Renal cortex interstitium (tissue), 11 donors: ENCODE results near the gene TUG1. TPM values are rescaled to one million over a fixed set of nuclear protein-coding genes. Genes with fewer than 3 reads are reported as not detected.

Source experiments
- DNase-seq, 11 donors: peaks; one replicate each; pipeline ENCODE4 v3.0.0-alpha.2; 2013; ENCODE audit warnings: low read depth in 9 of 11, low spot score in 4 of 11; ENCODE audit errors: extremely low read depth in 1 of 11
- polyA plus RNA-seq, 3 donors: library from polyadenylated mRNA; unstranded; fragments of 120-200 nt; gene quantifications; one replicate each; pipeline ENCODE4 v1.2.1, GENCODE V29; 2013; ENCODE audit not compliant: insufficient read length in 3 of 3

The TUG1 gene
- polyA plus RNA-seq, 3 donors, result 207 to 231 (median 211) TPM

DNA sequence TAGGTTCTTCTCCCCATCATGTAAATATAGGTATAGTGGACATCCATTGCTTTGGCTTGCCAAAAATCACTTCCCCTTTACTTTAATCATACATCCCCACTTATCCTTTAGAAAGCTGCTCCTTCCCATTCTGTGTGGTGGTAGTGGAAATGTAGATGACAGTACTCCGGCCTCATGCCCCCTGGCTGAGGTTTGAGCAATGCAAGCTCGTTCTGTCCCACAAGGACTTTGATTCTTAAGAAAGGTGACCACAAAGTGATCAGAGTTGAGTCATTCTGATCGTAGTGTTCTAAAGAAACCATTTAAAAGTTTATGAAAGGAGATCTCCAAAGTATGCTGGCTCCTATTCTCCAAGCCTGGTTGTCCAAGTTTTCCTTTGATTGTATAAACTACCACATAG lies 10.9 kb downstream of the TUG1 start:
- no peak for DNase-seq

DNA sequence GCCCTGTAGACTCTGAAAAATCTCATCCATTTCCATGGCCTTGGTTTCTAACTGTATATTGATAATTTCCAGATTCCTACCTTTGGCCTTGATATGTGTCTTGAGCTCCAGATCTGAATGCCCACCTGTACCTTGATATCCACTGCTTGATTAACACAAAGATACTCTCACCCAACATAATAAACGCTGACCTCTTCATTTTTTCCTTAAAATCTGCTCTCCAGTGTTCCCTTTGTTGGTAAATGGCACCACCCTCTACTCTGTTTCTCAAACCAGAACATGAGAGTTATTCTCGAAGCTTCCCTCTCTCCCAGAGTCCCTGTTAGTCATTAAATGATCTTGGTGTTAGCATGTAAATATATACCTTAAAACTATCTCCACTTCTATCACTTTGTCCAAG lies 13.4 kb downstream of the TUG1 start:
- DNase-seq, result no peak

DNA sequence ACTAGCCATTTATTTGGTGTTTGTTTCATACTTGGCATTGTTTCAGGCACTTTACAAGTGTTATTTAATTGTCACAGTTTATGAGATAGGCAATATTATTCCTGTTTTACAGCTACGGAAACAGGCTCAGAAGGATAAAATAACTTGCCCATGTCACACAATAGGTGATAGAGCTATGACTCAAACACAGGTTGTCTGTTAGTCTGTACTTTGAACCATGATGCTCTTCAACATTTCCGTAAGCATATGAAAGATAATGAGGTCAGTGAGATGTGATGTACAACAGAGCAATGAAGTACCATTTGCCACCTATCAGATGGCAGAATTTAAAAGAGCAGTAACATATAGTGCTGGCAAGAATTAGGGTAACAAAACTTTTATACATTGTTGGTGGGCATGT lies 15.3 kb downstream of the TUG1 start:
- DNase-seq, result no peak

DNA sequence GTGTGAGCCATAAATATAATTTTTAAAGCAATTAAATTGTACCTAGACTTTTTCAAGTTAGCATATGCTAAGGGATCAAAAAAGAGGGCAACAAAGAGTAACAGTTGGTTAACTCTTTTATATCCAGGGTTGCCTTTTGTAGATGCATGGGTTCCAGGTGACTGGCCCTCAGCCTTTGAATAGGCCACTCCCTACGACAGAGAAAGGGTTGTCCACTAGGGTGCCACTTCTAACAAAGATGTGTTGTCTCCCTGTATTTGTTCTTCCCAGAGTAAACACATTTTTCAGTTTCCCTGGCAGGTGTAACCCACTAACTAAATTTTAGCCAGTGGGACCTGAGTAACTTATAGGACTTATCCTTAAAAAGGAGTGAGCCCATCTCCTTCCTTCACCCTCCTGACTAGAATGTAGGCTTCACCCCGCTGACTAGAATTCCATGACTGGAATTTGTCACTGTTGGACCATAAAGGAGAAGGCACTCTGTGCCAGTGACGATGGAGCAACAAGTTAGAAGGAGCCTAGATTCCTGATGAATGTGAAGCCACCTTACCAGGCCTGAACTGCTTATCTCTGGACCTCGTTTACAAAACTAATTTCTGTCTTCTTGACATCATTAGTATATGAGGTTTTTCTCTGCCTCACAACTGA lies 16.6 kb downstream of the TUG1 start:
- no peak for DNase-seq

DNA sequence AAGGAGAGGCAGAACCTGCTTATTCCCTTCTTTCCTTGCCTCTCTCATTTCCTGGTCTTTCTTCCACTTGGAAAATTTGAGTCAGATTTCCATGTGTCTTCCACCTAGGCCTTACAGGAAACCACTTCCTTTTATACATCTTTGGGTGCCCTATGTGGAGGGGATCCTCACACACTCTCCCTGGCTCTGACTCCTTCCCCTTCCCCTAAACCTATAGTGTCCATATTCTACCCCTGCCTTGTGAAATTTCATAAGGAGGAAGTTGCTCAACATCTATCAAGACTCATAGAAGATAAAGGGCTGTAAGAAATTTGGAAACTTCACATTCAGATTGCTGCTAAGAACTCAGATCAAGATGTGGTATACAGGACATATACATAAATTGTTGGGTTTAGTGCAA lies 20.4 kb downstream of the TUG1 start:
- no peak for DNase-seq

DNA sequence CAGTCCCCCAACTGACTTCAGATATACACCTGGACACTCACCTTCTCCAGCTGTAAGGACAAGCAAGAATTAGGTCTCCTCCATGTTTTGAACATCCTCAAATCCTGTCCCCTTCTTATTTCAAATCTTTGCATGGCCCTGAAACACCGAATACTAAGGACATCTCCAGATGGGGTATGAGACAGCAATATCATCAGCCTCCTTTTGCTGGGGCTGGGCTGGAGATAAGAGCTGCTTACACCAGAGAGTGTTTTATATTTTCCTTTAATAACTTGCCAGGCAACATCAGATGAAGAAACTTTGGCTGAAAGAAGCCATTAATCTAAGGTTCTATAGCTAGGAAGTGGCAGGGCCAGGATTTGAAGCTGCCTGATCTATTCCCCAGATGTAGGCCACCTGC lies 21.6 kb downstream of the TUG1 start:
- DNase-seq, result no peak

DNA sequence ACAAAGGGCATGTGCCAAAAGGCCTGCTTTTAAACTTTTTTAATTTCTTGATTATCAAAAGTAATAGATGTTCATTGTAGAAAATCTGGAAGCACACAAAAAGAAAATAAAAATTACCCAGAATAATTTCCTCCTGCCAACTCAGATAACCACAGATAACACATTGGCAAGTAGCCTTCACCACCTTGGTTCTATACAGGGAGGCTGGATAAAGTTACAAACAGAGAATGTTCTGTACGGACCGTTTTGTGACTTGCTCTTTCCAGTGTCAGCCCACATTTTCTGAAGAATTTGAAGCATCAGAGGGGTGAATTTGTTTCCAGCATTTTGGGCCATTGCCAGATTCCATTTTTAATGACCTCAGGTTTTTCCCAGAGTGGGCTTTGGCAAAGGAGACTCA lies 23.5 kb downstream of the TUG1 start:
- DNase-seq, result no peak

DNA sequence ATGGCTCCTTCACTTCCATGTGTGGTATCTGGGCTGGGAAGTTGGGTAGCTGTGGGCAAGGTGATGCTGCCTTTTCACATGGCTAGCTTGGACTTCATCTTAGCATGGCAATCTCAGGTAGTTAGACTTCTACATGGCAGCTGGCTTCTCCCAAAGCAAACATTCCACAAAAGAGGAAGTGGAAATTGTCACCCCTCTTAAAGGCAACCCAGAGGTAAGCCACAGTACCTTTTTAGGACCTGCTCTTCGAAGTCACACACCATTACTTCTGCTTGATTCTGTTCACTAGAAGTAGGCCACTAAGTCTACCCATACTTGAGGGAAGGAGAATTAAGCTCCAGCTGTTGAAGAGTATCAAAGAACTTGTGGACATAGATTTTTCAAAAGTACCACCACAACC lies 25.9 kb downstream of the TUG1 start:
- no peak for DNase-seq

DNA sequence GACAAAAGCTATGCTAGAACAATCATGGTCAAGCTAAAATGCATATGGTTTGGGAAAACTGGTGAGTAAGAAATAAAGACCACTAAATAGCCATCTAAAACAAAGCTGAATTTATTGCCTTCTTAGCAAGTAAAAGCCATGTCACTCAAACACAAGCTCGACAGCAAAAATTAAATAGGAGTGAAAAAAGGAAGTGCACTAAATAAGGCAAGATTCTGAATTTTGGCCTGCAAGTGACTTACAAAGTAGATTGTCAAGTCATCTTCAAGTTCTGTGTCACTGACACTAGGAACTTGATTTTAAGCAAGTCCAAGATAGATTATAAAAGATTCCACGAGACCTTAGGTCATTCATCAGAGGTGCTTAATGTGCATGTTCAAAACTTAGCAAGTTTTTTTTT lies 27.4 kb downstream of the TUG1 start:
- no peak for DNase-seq

DNA sequence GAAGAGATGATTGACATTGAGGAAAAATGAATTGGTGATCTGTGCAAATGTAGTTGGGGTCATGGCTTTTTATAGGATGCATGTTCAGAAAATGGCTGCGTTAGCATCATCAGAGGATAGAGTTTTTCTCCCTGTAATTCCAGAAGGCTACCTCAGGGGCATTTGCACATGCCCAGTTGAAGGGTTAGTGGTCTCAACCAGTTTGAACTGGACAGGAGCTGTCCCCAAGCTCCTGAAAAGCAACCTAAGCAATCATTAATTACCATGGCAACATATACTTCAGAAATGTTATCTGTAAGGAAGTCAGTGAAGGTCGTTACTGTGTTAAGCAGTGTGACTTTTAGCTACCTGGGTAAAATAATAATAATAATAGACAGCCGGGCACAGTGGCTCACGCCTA lies 29.3 kb downstream of the TUG1 start:
- DNase-seq, result no peak

DNA sequence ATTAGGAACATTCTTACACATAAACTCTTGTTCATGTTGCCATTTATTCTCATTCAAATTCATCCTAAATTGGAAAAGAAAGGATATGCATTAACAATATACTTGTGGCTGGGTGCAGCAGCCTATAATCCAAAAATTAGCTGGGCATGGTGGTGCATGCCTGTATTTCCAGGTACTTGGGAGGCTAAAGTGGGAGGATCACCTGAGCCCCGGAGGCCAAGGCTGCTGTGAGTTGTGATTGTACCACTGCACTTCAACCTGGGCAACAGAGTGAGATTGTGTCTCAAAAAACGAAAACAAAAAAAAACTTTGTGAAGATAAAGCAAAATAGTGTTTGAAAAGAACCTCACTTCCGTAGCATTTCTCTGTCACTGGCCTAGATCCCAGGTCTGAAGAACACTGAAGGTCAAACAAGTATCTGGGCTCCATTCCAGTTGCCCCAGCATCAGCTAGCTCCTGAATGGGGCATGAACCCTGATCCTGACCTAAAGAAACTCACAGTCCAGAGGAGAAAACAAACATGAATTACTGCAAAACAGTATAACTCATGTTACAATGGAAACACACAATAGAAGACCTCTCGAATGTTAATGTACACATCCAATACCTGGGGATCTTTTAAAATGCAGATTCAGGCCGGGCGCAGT lies 32.2 kb downstream of the TUG1 start:
- DNase-seq, result no peak

DNA sequence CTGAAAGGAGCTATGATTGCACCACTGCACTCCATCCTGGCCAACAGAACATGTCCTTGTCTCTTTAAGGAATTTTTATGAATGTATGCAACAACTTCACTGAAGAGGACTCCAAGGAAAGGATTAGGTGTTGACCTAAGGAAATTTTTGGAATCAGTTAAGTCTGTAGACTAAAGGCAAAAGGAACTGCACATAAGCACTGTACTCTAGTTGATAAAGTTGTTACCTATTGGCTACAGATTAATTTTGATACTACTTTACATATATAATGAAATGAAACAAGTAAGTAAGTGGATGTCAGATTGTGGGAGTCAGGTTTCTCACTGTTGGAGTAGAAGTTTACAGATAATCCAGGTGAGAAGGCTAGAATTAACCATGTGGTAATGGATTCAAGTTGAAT lies 36.5 kb downstream of the TUG1 start:
- no peak for DNase-seq

DNA sequence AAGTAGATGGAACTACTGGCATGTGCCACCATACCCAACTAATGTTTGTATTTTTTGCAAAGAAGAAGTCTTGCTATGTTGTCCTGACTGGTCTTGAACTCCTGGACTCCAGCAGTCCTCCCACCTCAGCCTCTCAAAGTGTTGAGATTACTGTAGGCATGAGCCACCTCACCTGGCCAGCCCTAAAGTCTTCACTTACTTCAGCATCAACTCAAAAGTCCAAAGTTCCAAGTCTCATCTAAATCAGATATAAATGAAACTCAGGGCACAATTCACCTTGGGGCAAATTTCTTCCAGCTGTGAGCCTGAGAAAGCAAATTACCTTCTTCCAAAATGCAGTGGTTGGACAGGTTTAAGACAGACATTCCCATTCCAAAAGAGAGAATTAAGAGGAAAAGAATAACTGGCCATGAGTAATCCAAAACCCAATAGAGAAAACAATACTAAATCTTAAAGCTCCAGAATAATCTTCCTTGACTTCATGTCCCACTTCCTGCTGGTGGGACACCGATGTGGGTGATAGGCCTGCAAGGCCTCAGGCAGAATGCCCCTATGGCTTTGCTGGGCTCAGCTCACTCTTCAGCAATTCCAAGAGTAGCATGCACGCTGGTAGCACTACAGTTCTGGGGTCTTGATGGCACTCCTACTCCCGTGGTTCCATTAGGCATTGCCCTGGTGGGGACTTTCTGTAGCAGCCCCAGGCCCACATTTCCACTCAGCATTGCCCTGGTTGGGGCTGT lies 50.3 kb downstream of the TUG1 start:
- no peak for DNase-seq

DNA sequence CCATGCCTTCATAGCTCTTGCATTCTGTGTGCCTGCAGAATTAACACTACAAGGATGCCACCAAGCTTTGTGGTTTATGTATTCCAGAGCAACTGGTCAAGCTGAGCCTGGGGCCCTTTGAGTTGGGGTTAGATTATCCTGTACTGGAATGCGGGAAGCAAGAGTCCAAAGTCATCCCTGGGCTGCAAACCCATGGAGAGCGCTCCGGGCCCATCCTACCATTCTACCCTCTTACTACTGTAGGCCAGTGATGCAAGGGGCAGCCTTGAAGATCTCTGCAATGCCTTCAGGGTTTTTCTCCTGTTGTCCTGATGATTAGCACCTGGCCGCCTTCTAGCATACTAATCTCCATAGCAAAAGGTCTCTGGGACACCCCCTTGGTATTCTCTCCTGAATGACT lies 51.3 kb downstream of the TUG1 start:
- DNase-seq, result no peak

DNA sequence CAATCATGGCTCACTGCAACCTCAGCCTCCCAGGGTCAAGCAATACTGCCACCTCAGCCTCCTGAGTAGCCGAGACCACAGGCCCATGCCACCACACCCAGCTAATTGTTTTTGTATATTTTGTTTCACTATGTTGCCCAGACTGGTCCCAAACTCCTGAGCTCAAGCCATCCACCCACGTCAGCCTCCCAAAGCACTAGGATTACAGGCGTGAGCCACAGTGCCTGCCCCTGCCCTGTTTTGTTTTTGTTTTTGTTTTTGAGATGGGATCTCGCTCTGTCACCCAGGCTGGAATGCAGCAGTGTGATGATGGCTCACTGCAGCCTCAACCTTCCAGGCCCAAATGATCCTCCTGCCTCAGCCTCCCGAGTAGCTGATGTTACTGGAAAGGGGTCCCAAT lies 53.5 kb downstream of the TUG1 start:
- no peak for DNase-seq

Other genes starting within 250 kb of the TUG1 start
- 10 to 100 TPM; 34.7 to 37.7 (median 36.8) TPM for gene MORC2, start 491 bp upstream of the TUG1 start, polyA plus RNA-seq
- 10 to 100 TPM; 31.1 to 53.1 (median 49.2) TPM for gene SMTN, start 112.1 kb downstream of the TUG1 start, polyA plus RNA-seq
- 10 to 100 TPM in 2 of 3 donors, 1 to 10 TPM in 1; 5.6 to 14.7 (median 11.0) TPM for gene SELENOM, start 138.3 kb downstream of the TUG1 start, polyA plus RNA-seq
- gene INPP5J, start 153.7 kb downstream of the TUG1 start, polyA plus RNA-seq, result 1 to 10 TPM; 3.6 to 5.4 (median 4.1) TPM
- gene PLA2G3, start 171.2 kb downstream of the TUG1 start, polyA plus RNA-seq, result under 1 TPM; 0.06 to 0.22 (median 0.11) TPM
- gene RNF185, start 190.9 kb downstream of the TUG1 start, polyA plus RNA-seq, result 10 to 100 TPM; 50.7 to 51.5 (median 50.7) TPM
- 10 to 100 TPM; 50.5 to 63.0 (median 54.6) TPM for gene LIMK2, start 243.0 kb downstream of the TUG1 start, polyA plus RNA-seq